IMR-90 (cell line): ENCODE measurements around the gene GHDC. TPM values are rescaled to one million over a fixed set of nuclear protein-coding genes. Genes with fewer than 3 reads are reported as not detected.

Experiments
- ATAC-seq: fragments of 200-7000 bp; cut with Tn5 transposase; 2 replicates; pipeline ENCODE4 v1.9.1; 2020; ENCODE audit warnings: low read depth, mild to moderate bottlenecking, moderate library complexity
- BruUV-seq: library from RNA; stranded (reverse); fragments of 400-500 nt; replicated peaks from 2 replicates; lab custom pipeline; 2021; lab: Mats Ljungman, UMichigan
- CTCF ChIA-PET: fragments of 300-600 bp; formaldehyde crosslinking; extraction: SDS; loops from one replicate; lab custom pipeline; 2021; ENCODE audit warnings: antibody characterized with exemption; lab: Yijun Ruan, JAX
- POLR2A ChIA-PET: fragments of 300-600 bp; sonication (Branson Sonifier 250); formaldehyde crosslinking; loops from one replicate; lab custom pipeline; 2022; ENCODE audit warnings: antibody characterized with exemption; ENCODE audit not compliant: unreplicated experiment; lab: Charles Lee
- DNase-seq: peaks from one replicate; pipeline ENCODE4 v3.0.0; 2013
- H2AFZ ChIP-seq: replicated peaks from 2 replicates; pipeline ENCODE3; 2013; ENCODE audit warnings: low read length, mild to moderate bottlenecking; ENCODE audit not compliant: poor library complexity
- H2AK5ac ChIP-seq: 2 replicates; pipeline ENCODE4 v1.6.1; 2013; ENCODE audit warnings: low read depth, low read length, inconsistent platforms
- H2AK9ac ChIP-seq: replicated peaks from 2 replicates; pipeline ENCODE3; 2013; ENCODE audit warnings: mild to moderate bottlenecking, low read depth, low read length, moderate library complexity; ENCODE audit not compliant: poor library complexity
- H2BK120ac ChIP-seq: 2 replicates; pipeline ENCODE4 v1.6.1; 2013; ENCODE audit warnings: low read depth, low read length, inconsistent platforms
- H2BK15ac ChIP-seq: 3 replicates; pipeline ENCODE4 v1.6.1; 2013; ENCODE audit warnings: low read depth, low read length, inconsistent platforms
- H2BK20ac ChIP-seq: 2 replicates; pipeline ENCODE4 v1.6.1; 2013; ENCODE audit warnings: low read depth, mild to moderate bottlenecking, inconsistent platforms, low read length, moderate library complexity
- H2BK5ac ChIP-seq: 2 replicates; pipeline ENCODE4 v1.6.1; 2013; ENCODE audit warnings: mild to moderate bottlenecking, low read depth, low read length, inconsistent platforms; ENCODE audit not compliant: poor library complexity, severe bottlenecking
- H3K14ac ChIP-seq: replicated peaks from 2 replicates; pipeline ENCODE4 v1.6.1; 2013; ENCODE audit warnings: low read depth, low read length, inconsistent platforms
- H3K18ac ChIP-seq: 2 replicates; pipeline ENCODE4 v1.6.1; 2013; ENCODE audit warnings: low read depth, low read length, control low read depth
- H3K23ac ChIP-seq: 2 replicates; pipeline ENCODE4 v1.6.1; 2013; ENCODE audit warnings: low read depth, low read length, inconsistent platforms
- H3K27ac ChIP-seq: 2 replicates; pipeline ENCODE4 v1.5.1; 2013; ENCODE audit warnings: mild to moderate bottlenecking, control low read depth, low read length; ENCODE audit not compliant: insufficient read depth
- H3K27me3 ChIP-seq: 2 replicates; pipeline ENCODE4 v1.6.1; 2013; ENCODE audit warnings: low read length; ENCODE audit not compliant: control insufficient read depth, insufficient read depth
- H3K36me3 ChIP-seq: 2 replicates; pipeline ENCODE4 v1.6.1; 2013; ENCODE audit warnings: low read length, mixed read lengths; ENCODE audit not compliant: control insufficient read depth, insufficient read depth
- H3K4ac ChIP-seq: 2 replicates; pipeline ENCODE4 v1.6.1; 2013; ENCODE audit warnings: low read depth, low read length, inconsistent platforms
- H3K4me1 ChIP-seq: 2 replicates; pipeline ENCODE4 v1.6.1; 2013; ENCODE audit warnings: low read length, mixed read lengths; ENCODE audit not compliant: control insufficient read depth, insufficient read depth
- H3K4me2 ChIP-seq: 2 replicates; pipeline ENCODE4 v1.6.1; 2013; ENCODE audit warnings: low read depth, mild to moderate bottlenecking, control low read depth, low read length, moderate library complexity
- H3K4me3 ChIP-seq: 2 replicates; pipeline ENCODE4 v1.5.1; 2013; ENCODE audit warnings: low read depth, mild to moderate bottlenecking, control low read depth, low read length, moderate library complexity; ENCODE audit not compliant: insufficient read depth
- H3K56ac ChIP-seq: 2 replicates; pipeline ENCODE4 v1.6.1; 2013; ENCODE audit warnings: low read length, inconsistent platforms; ENCODE audit not compliant: insufficient read depth; ENCODE audit errors: extremely low read depth
- H3K79me1 ChIP-seq, 2 experiments: 2 replicates each; pipeline ENCODE4 v1.6.1; 2013; ENCODE audit warnings: low read length in 2 of 2, inconsistent platforms in 1 of 2, low read depth in 1 of 2
- H3K9ac ChIP-seq: 2 replicates; pipeline ENCODE4 v1.6.1; 2013; ENCODE audit warnings: low read depth, low read length, control low read depth
- H3K9me1 ChIP-seq: 2 replicates; pipeline ENCODE4 v1.6.1; 2013; ENCODE audit warnings: low read length, inconsistent platforms; ENCODE audit not compliant: insufficient read depth
- H3K9me3 ChIP-seq: 2 replicates; pipeline ENCODE4 v1.6.1; 2013; ENCODE audit warnings: low read length; ENCODE audit not compliant: control insufficient read depth, insufficient read depth
- H4K20me1 ChIP-seq: 2 replicates; pipeline ENCODE4 v1.6.1; 2013; ENCODE audit warnings: low read length, inconsistent platforms; ENCODE audit not compliant: insufficient read depth
- H4K5ac ChIP-seq: 2 replicates; pipeline ENCODE4 v1.6.1; 2013; ENCODE audit warnings: mild to moderate bottlenecking, low read depth, low read length, control low read depth
- H4K8ac ChIP-seq, 2 experiments: 2 replicates each; pipeline ENCODE4 v1.6.1; 2013; ENCODE audit warnings: low read depth in 2 of 2, low read length in 2 of 2, control low read depth in 1 of 2, inconsistent platforms in 1 of 2
- H4K91ac ChIP-seq: 2 replicates; pipeline ENCODE4 v1.6.1; 2013; ENCODE audit warnings: low read depth, low read length, inconsistent platforms; ENCODE audit not compliant: insufficient read depth
- BHLHE40 ChIP-seq: fragments of 150-350 bp; IDR thresholded peaks from 2 replicates; pipeline ENCODE4 v1.6.1; 2016; ENCODE audit warnings: mild to moderate bottlenecking, low read depth, low read length
- FOS ChIP-seq: fragments of 150-350 bp; IDR thresholded peaks from 2 replicates; pipeline ENCODE4 v1.6.1; 2016; ENCODE audit warnings: low read depth, low read length
- NFE2L2 ChIP-seq: fragments of 150-350 bp; IDR thresholded peaks from 2 replicates; pipeline ENCODE4 v1.6.1; 2016; ENCODE audit warnings: low read depth, mild to moderate bottlenecking, low read length
- WGBS, 2 experiments: methylation state at CpG; one replicate each; pipeline versions ENCODE4 v1.1.5 to v1.1.7; 2013; ENCODE audit warnings: missing lambda C conversion rate in 2 of 2; ENCODE audit not compliant: insufficient read length in 1 of 2; ENCODE audit errors: extremely low coverage in 2 of 2; 5-methylcytosine and 5-hydroxymethylcytosine counted together
- dilution Hi-C: fragments of 300-500 bp; cut with HindIII; formaldehyde crosslinking; loops from one replicate; pipeline ENCODE4 v1.14.3; 2018; ENCODE audit warnings: low sequenced_read_pairs; ENCODE audit not compliant: unreplicated experiment
- in situ Hi-C: fragments of 300-500 bp; cut with MboI; formaldehyde crosslinking; loops from 3 replicates; pipeline ENCODE4 v1.14.3; 2019; ENCODE audit warnings: low sequenced_read_pairs, inconsistent platforms, mixed read lengths
- intact Hi-C: fragments of 100-400 bp; cut with micrococcal nuclease; formaldehyde crosslinking; loops from 2 replicates; pipeline ENCODE4 v1.10.0; 2022
- polyA plus RNA-seq, 3 experiments: library from polyadenylated mRNA; depleted of rRNA; stranded (reverse); fragments of >200 nt; gene quantifications; 2 replicates each; pipeline ENCODE4 v1.2.3, GENCODE V29; 2012; ENCODE audit warnings: low replicate concordance in 1 of 3
- total RNA-seq: library from RNA; depleted of rRNA; stranded (reverse); fragments of >200 nt; gene quantifications from 2 replicates; pipeline ENCODE4 v1.2.3, GENCODE V29; 2012

Gene GHDC
- total and polyA plus RNA-seq, 2 of the 4 experiments (the other 2 are of a cell fraction), result 5.2 to 8.1 TPM

- Histone ChIP-seq H3K56ac (no peak overlapping the region), H4K91ac (no peak overlapping the region), H3K9ac (no peak overlapping the region), H2AK5ac (no peak overlapping the region), H3K27me3 (peaks cover 62% of the 10 kb centered on the region), H3K79me1 (no peaks in the 10 kb centered on the region), H2BK20ac (no peak overlapping the region), H3K36me3 (no peaks in the 10 kb centered on the region), H3K9me3 (no peaks in the 10 kb centered on the region), H4K5ac (no peak overlapping the region), H2BK5ac (no peak overlapping the region), H3K18ac (no peak overlapping the region), H2AK9ac (no peak overlapping the region), H4K8ac (no peak overlapping the region), H3K4me1 (0 out of 2 replicates have a peak, but pooled peaks cover 2% of the 10 kb centered on the region), H3K23ac (no peak overlapping the region), H4K20me1 (0 out of 2 replicates have a peak, but pooled peaks cover 2% of the 10 kb centered on the region), H3K4ac (no peak overlapping the region), H2BK15ac (no peak overlapping the region), H3K4me2 (no peak overlapping the region), H3K27ac (no peak overlapping the region), H2AFZ (no peak overlapping the region), H3K9me1 (no peaks in the 10 kb centered on the region), H3K4me3 (no peak overlapping the region), H2BK120ac (no peak overlapping the region), H3K14ac (no peak overlapping the region)
- POLR2A ChIA-PET, result interaction anchor here (0.6 kb wide), 1 partner anchor 9 kb away, joined by 3 read pairs; no protein-coding TSS in a partner anchor
- intact Hi-C loops (no loop called here), dilution Hi-C loops (no loop called here), in situ Hi-C loops (no loop called here)
- no peak for ATAC-seq
- TF ChIP-seq FOS, result no peak
- no peak for TF ChIP-seq NFE2L2
- no peak for TF ChIP-seq BHLHE40
- no CpG with 5 or more reads among the region's 2 CpGs for WGBS, 2 experiments
- CTCF ChIA-PET, result no interaction called here
- no TSS peak for BruUV-seq
- no peak for DNase-seq
These were observed 16.6 kb downstream of the GHDC start for GRCh38 chr17:42177684-42178083.
